GM18511 (cell line): Measurements from ENCODE around the gene LRRC39.

Experiments
- ATAC-seq: cut with Tn5 transposase; IDR thresholded peaks from one replicate; pipeline ENCODE4 v1.9.1; 2021; ENCODE audit warnings: mild to moderate bottlenecking, moderate library complexity; ENCODE audit not compliant: unreplicated experiment

The LRRC39 gene

DNA sequence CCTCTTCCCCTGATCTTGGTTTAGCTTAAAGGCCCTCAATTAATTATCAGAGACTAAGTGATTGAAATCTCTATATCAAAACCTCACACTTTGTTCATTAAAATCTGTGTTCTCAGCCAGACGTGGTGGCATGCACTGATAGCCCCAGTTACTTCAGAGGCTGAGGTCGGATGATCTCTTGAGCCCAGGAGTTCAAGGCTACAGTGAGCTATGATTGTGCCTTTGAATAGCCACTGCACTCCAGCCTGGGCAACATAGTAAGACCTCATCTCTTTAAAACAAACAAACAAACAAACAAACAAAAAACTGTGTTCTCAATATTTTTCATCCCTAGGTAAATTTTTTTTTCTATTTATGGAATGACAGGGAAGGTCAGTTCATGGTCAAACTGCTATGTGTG lies 26.4 kb downstream of the LRRC39 start:
- ATAC-seq, result no peak

DNA sequence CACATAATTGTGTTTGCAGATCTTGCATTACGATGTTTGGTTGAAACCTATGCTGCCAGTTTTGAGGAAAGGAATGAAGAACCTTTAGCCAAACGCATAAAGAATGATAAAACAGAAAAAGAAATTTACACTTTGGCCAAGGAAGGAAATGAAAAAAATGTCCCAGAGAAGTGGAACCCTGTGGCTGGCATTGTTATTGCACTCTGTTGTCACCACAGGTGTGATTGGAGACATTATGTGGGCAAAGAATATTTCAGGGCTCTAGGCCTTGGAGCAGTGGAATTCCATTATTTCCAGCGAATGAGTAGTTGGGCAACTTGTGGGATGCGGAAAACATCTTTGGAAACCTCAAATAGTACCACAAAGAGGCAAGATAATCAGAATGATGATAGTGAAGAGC lies 30.2 kb downstream of the LRRC39 start:
- ATAC-seq, result no peak

- ATAC-seq, result no peak
Observed at GRCh38 chr1:100146958-100147357, 31.1 kb downstream of the LRRC39 start.

DNA sequence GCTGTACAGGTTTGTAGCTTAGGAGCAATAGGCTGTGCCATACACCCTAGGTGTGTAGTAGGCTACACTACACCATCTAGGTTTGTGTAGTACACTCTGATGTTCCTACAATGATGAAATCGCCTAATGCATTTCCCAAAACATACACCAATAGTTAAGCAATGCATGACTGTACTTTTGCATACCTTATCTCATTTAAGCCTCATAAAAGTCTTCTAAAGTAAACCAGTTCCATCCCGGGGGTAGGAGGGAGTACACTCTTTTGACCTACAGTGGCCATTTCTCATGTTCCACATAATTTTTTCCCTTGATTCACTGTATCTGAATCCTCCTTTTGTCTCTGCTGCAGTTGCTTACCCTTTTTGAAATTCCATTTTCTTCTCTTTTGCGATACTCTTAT lies 32.9 kb downstream of the LRRC39 start:
- no peak for ATAC-seq

GRCh38 chr1:100142343-100142742 lies 35.7 kb downstream of the LRRC39 start:
- ATAC-seq, result no peak

DNA sequence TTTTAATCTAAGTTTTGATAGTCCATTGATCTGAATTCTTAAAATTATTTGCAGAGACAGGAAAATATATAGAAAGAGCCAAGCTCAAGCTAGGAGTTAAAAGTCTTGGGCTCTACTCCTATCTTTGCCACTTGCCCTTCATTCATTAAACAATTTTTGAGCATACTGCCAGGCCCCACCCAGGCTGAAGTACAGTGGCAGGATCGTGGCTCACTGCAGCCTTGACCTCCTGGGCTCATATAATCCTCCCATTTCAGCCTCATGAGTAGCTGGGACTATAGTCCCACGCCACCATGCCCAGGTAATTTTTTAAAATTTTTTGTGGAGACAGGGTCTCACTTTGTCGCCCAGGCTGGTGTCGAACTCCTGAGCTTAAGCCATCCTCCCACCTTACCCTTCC lies 36.9 kb downstream of the LRRC39 start:
- ATAC-seq, result no peak

DNA sequence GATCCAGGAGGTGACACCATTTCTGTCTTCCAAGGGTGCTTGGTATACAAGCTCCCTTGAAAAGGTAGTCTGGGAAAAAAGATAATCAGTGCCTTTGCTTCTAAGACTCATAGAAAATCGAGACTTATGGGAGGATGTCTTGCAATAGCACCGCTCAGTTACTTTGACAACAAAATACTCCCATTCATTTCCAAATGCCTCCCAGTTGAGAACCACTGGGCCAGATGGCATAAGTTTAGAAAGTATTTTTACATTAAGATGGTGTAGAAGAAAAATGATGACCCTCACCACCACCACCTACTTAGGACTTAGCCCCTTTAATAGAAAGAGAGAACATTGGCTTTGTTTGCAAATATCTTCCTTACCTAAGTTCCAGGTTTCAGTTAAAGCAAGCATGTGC lies 40.5 kb downstream of the LRRC39 start:
- ATAC-seq, result no peak

GRCh38 chr1:100134872-100135271 lies 43.2 kb downstream of the LRRC39 start:
- no peak for ATAC-seq

DNA sequence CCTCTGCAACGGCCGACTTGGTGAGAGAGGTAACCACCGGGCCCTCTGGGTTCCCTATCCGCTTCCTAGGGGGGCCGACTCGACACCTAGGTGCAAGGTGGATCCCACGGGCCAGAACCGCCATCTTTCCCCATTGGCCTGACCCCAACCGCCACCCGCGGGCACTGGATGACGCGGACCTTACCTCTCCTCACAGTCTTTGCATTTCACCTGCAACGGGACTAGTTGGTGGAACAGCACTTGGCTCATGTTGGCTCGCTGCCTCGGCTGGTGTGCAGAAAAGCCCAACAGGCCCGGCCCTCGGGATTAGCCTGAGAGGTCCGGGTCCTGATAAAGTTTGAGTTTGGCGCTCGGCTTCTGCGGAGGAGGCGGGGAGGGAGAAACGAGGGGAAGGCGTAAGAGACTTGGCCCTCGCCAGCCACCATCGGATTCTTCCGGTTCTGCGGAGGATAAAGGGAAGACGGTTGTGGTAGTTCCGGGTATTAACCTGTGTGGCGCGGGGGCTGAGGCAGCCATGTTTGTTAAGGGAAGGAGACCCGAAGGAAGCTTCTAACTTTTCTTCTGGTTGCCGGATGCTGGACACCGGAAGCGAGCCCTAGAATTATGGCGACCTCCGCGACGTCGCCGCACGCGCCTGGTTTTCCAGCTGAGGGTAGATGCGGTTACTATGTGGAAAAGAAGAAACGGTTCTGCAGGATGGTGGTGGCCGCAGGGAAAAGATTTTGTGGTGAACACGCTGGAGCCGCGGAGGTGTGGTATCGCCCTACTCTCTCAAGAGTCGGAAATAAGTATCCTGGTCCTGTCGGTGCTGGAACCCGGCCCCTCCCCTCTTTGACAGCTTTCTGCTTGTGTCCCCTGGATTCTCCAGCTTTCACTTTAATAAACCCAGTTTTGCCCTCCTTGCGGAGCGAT lies 45.2 kb downstream of the LRRC39 start, which contains the start of the genes SASS6 and TRMT13:
SASS6 (minus strand) TSS at position 365 of the 912 bp plus-strand sequence; CDS start at position 249, 116 bp downstream.
TRMT13 (plus strand) TSS at position 598 of the 912 bp plus-strand sequence; CDS start at position 604, 6 bp downstream.
- peak; percentile 91 for ATAC-seq

- no peak for ATAC-seq
Observed at GRCh38 chr1:100131623-100132022, 46.4 kb downstream of the LRRC39 start.

DNA sequence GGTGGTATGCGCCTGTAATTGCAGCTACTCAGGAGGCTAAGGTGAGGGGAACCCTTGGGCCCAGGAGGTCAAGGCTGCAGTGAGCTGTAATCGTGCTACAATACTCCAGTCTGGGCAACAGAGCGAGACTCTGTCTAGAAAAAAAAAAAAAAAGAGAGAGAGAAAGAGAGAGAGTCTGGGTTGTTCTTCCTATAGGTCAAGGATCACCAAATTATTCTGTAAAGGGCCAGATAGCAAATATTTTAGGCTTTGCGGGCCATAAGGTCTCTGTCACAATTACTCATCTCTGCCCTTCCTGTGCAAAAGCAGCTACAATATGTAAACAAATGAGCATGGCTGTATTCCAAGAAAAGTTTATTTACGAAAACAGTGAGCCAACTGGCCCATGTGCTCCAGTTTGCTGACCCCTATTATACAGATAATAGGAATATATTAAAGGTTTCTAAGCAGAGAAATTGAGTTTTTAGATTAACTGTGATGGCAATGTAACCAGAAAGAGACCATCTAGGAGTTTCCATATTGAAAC lies 47.4 kb downstream of the LRRC39 start:
- peak; percentile 19 for ATAC-seq

DNA sequence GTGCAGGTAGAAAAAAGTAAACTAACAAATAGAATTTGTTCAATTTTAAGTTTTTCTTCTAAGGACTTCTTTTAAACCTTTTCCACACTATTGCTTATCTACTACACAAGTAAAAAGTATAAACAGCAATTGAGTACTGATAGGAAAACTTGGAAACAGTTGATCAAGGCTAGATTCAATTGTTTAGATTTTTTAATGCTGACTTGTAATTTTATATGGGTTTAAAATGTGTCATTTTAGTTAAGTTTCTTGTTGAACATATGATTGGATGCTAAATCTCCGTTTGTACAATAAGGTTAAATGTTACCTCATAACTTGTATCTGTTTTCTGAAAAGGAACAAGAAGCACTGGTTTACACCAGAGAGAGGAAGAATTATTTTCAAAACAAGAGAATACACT lies 50.8 kb downstream of the LRRC39 start:
- no peak for ATAC-seq

- ATAC-seq, result no peak
Observed at GRCh38 chr1:100122177-100122576, 55.9 kb downstream of the LRRC39 start.

- no peak for ATAC-seq
Observed at GRCh38 chr1:100115524-100115923, 62.5 kb downstream of the LRRC39 start.

DNA sequence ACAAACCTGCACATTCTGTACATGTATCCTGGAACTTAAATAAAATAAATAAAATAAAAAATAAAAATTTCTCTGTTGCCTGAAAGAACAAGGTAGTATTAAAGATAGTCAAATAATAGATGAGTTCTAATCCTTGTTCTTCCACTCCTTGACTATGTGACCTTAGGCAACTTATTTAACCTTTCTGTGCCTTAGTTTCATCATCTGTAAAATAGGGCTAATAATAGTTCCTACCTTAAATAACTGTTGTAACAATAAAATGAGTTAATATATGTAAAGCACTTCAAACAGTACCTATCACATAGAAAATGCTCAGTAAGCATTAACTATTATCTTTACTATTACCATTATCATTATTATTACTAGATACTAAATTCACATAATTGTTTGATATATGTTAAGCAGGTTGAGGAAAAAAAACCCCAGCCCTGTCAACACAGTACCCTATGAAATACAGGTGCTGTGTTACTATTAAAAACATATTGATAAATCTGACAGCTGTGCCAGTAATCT lies 68.4 kb downstream of the LRRC39 start:
- ATAC-seq, result no peak

- no peak for ATAC-seq
Observed at GRCh38 chr1:100107696-100108095, 70.4 kb downstream of the LRRC39 start.

GRCh38 chr1:100101564-100101963 lies 76.5 kb downstream of the LRRC39 start:
- ATAC-seq, result no peak

GRCh38 chr1:100100202-100100601 lies 77.9 kb downstream of the LRRC39 start:
- ATAC-seq, result no peak
